GM20431 (cell line): ENCODE measurements around the gene OR8B8.
"Not testable (repeated sequence)": the region's sequence is repeated elsewhere in the genome, so short reads cannot be mapped to it uniquely, and the experiment has no call there.

Source experiments
- in situ Hi-C: fragments of 300-500 bp; cut with MseI, MboI; formaldehyde crosslinking; loops from one replicate; pipeline ENCODE4 v1.15.0; 2020; ENCODE audit warnings: low sequenced_read_pairs; ENCODE audit not compliant: unreplicated experiment

OR8B8 gene, protein sequence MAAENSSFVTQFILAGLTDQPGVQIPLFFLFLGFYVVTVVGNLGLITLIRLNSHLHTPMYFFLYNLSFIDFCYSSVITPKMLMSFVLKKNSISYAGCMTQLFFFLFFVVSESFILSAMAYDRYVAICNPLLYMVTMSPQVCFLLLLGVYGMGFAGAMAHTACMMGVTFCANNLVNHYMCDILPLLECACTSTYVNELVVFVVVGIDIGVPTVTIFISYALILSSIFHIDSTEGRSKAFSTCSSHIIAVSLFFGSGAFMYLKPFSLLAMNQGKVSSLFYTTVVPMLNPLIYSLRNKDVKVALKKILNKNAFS

DNA sequence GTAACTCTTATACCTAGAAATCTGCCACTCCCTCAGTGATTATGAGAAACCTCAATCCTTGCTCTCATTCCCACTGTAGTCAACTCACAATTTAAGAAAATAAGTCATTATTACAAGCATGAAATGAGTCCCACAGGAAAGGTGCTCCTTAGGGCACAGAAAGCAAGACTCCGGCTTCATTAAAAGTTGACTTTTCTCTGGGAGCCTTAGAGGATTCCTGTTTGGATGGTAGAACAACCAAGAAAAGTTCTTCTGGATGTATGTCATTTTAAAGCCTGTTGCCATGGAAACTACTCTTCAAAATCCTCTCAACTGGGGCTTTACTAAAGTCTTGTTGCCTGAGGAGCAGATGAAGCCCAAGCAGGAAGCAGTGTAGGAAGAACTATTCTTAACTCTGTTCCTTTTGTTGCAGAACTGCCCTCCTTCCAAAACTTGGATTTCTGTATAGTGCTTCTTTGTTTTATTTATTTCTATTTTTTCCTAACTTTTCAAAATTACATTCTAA is at the start of gene OR8B8:
TSS of gene OR8B8 (minus strand) at position 51 of the 505 bp plus-strand sequence. CDS start 4,611 bp downstream, outside the sequence.
- in situ Hi-C loops: no loop called here

DNA sequence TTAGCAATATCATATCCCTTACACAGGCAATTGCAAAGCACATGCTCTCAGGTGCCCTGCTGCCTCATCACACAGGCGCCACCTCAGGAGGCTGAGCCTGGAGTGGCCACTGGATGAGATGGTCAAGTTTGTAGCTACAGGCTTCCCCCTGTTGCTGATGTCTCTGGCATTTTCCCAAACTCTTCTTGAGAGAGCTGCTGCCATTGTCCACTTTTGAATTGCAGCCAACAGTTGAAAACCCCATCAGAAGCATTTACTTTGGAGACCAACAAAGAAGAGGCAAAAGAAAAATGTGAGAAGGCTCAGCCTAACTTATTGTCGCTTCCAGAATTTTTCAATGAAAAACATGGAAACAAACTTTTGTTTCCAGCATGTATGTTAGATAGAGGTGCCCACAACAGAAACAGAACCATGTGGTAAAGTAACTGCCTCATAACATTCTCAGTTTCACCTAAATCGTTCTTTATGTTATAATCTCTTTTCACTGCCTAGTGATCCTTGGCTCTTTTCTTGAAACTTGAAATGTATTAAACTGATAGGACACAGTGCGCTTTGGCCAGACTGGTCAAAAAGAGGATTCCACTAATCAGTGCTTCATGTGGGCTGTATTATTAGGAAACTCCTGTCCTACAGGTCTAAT is 47.6 kb upstream of the OR8B8 start:
- in situ Hi-C loops: no loop called here

DNA sequence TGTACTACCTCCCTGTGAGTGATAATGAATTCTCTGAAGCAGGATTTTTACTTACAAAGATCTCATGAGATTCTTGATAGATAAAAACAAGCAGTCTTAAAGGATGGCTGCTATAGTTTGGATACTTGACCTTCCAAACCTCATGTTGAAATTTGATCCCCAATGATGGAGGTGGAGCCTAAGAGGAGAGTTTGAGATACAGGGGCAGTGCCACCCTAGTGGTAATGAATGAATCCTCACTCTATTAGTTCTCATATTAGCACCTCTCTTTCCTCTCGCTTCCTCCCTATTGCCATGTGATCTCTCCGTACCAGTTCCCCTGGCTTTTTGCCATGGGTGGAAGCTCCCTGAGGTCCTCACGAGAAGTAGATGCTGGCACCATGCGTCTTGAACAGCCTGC is 37.9 kb upstream of the OR8B8 start:
- in situ Hi-C loops: no loop called here

DNA sequence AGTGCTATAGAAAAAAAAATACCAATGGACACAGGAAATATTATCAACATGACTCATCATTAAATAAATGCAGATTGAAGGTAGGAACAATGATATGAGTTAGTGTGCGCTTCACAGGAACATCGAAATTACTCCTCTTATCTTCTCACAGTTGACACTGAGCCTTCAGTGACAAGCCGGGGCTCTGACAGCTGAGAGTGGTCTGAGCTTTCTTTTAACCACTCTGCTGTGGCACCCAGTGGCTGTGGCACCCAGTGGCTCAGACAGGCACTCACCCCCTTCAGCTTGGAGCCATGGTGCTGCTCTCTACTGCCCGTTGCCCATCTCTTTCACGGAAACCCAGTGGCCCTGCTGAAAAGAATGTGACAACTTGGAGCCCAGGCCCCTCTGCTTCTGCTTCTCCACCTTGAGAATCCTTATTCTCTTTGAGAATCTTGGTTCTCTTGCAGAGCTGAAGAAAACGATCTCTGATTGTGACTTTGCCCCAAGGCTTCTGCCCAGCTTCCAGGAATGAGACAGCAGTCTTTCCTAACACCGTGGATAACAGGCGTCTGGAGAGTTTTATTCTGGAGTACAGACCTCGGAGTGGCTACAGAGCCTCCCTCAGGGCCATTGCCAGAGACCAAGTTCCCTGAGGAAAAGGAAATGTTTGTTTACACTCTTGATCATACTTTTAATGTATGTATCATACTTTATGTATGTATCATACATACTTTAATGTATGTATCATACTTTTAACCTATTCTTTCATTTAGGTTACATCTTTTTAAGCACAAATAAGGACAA is 37.1 kb upstream of the OR8B8 start:
- in situ Hi-C loops: no loop called here

DNA sequence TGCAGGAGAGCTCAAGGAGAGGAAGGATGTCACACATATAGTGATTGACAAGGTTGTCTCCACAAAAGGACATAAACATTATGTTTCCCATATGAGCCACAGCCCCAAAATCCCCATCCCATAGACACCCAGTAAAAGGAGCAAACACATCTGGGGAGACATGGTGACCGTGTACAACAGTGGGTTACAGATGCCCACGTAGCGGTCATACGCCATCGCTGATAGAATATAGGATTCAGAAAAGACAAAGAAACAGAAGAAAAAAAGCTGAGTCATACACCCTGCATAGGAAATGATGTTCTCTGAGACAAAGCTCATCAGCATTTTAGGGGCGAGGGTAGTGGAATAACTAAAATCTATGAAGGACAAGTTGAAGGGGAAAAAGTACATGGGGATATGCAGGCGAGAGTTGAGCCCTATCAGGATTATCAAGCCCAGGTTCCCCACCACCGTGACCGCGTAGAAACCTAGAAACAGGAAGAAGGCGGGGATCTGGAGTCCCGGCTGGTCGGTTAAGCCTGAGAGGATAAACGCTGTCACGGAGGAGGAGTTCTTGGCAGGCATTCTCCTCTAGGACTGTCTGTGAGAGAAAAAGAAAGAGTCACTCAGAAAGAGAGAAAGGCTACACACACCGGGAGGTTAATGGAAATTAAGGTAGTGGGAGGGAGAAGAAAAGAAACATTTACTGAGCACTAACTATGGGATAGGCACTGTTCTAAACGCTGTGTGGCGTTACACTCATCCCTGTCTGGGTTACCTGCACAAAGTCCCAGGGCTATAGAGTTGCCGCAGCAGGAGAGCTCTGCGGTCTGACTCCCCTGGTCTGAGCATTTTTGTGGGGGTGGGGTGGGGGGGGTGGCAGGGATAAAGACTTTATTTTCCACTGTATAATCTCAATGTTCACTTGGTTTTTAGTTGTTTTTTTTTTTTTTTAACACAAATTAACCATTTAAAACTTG is 36.1 kb upstream of the OR8B8 start:
- in situ Hi-C loops: no loop called here

DNA sequence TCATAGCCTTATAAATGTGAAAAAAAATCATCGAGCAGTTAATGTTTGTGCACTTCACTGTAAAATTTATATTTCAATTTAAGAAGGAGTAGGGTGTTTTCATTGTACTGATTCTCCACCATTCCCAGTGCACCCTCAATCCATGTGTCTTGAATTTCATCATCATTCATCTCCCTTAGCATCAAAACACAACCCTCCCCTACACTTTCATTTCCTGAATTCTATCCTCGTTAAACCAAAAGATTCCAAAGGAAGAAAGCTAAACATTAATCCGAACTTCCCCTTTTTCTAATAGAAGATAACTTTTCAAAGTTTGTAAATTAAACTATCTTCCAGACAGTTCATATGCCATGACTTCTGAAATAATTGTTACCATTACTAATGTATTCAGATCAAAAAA is 34.1 kb upstream of the OR8B8 start:
- in situ Hi-C loops: no loop called here

DNA sequence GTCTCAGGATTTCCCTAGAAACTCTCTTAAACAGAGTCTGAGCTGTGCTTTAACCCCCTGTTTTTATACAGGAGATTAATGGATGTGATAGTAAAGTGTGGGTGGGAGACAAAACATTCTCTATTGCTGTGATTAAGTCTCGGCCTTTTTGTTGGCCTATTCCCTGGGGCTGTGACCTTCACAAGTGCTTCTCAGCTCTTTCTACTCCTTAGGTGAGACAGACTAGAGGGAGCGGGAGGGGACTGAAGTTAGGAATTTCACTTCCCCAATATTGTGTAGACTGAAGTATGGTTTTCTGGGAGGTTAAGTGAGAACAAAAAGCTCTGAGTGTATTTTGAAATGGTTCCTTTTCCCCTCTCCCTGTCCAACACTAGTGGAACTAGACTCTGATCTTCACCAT is 29.8 kb upstream of the OR8B8 start:
- in situ Hi-C loops: no loop called here

DNA sequence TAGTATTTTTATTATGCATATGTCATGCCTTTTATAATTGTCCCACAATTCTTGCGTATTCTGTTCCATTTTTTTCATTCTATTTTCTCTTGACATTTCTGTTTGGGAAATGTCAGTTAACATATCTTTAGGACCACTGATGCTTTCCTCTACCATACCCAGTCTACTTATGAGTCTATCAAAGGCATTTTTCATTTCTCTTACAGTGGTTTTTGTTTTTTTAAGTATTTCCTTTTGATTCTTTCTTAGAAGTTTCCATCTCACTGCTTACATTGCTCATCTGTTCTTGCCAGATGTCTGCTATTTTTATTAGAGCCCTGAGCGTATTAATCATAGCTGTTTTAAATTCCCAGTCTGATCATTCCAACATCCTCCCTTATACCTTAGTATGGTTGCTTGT is 29.3 kb upstream of the OR8B8 start:
- in situ Hi-C loops: no loop called here

DNA sequence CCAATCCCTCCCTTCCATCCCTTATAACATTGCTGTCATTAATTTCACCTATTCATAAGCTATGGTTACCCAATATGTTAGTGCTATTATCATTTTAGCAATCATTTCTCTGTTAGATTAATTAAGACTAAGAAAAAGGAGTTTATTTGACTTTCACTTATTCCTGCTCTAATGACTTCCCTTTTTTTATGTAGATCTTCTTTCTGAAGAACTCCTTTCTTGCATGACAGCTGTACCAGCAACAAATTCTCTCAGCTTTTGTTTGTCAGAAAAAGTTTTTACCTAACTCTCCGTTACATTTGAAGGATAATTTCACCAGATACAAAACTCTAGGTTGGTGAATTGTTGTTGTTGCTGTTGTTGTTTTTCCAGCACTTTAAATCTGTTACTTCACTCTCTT is 28.6 kb upstream of the OR8B8 start:
- in situ Hi-C loops: no loop called here

GRCh38 chr11:124473476-124473875 is 28.0 kb upstream of the OR8B8 start:
- in situ Hi-C loops: no loop called here

DNA sequence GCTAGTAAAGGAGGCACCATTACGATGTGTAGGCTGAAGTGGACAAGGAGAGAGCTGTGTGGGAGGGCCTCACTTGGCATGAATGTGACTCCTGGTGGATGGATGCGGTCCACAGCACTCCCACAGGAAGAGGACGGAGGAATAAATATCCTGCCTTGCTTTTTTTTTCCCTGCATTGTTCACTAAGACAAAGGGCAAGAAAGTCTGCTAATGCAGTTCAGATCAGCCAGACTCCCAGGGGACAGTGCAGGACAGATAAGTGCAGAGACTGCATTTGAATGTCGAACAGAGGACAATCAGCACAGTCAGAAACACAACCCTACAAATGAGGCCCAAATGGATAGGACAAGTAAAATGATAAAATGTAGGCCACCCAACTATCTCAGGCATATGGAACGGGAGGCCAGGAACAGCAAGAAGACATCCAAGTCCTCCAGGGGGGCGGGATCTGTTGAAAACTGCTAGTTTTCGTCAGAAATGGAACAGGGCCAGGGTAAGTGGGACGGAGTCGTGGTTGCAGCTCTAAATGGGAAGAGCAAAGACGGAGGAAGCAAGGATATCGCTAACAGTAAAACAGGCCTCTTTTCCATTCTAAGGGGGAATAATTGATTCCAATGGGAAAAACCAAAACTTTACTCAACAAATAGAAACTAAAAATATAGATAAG is 25.2 kb upstream of the OR8B8 start:
- in situ Hi-C loops: no loop called here

- in situ Hi-C loops: no loop called here
These were observed 22.0 kb upstream of the OR8B8 start for GRCh38 chr11:124467381-124467927.

DNA sequence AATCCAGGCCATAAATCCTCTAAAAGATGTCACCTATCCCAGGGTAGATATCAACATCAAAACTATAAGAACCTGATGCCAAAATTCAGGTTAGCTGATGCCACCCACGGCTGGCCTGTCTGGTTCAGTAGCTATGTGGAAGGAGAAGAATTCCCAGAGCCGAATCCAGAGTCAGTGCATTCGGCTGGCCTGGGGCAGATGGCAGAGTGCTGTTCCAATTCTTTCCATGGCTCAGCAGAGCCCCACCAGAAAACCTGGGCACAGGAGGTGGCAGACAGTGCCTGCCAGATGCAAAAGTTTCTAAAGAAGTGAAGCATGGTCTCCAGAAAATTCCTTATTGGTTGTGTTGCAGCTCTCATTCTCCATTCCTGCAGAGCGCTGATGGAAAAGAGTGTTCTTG is 19.9 kb upstream of the OR8B8 start:
- in situ Hi-C loops: no loop called here

- in situ Hi-C loops: no loop called here
These were observed 18.5 kb upstream of the OR8B8 start for GRCh38 chr11:124463990-124464389.

DNA sequence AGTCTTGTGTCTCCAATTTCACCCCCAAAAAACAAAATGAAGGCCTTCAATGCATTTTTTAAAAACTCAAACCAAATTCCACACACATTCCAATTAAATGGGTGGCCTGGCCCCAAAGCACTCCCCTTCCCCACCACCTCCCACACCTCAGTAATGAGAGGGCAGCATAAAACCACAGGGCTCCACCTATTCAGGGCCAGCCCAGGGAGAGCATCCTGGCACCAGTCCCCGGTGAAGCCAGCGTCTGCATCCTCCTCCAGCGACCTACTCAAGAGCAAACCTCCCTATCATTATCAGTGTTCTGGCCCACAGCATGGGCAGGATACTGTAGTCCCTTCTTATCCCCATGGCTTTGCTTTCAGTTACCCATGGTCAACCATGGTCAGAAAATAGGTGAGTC is 17.8 kb upstream of the OR8B8 start:
- in situ Hi-C loops: no loop called here

DNA sequence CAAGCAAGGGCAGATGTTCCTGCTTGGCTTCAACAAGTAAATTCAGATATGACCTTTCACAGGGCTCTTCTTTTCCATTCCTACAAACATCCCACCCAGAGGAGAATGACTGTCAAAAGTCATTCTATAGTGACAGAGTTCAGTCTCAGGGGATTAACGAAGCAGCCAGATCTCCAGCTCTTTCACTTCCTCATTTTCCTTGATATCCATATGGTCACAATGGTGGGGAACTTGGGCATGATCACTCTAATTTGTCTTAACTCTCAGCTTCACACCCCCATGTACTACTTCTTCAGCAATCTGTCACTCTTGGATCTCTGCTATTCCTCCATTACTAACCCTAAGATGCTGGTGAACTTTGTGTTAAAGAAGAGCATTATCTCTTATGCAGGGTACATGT is 15.0 kb upstream of the OR8B8 start:
- in situ Hi-C loops: no loop called here

- in situ Hi-C loops: not testable (repeated sequence)
These were observed 13.9 kb upstream of the OR8B8 start for GRCh38 chr11:124459379-124459778.

DNA sequence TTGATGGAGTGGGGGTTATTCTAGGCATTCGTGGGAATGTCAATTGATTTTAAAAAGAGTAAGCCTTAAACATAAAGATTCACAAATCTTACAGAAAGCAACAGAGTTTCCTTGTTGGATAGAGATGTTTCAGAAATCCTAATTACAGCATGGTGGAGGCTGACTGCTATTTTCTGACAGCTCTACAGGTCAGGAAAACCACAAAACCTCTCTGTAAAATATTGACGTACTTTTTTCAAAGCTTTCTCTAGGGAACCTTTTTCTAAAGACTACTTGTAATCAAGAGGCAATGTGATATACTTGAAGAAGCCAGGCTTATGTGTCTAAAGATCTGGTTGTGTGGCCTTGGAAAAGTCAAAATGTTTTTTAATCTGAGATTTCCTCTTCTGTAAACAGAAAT is 9.1 kb upstream of the OR8B8 start:
- in situ Hi-C loops: no loop called here

- in situ Hi-C loops: no loop called here
These were observed 1.4 kb upstream of the OR8B8 start for GRCh38 chr11:124446916-124447315.
